Hepatocyte (in vitro differentiated cells): ENCODE measurements around the gene CXCL14. TPM values are rescaled to one million over a fixed set of nuclear protein-coding genes. Genes with fewer than 3 reads are reported as not detected.

Experiments used
- DNase-seq: peaks from one replicate; pipeline ENCODE4 v3.0.0-alpha.2; 2016; ENCODE audit warnings: low spot score
- H2AFZ ChIP-seq: fragments of 200-600 bp; sonication (generic); 2 replicates; pipeline ENCODE4 v1.6.0; 2016; ENCODE audit warnings: antibody characterized with exemption, mild to moderate bottlenecking
- H3K27ac ChIP-seq: fragments of 200-600 bp; sonication (generic); 2 replicates; pipeline ENCODE4 v1.5.1; 2016; ENCODE audit warnings: mild to moderate bottlenecking
- H3K27me3 ChIP-seq: fragments of 200-600 bp; sonication (generic); 2 replicates; pipeline ENCODE4 v1.6.1; 2016
- H3K36me3 ChIP-seq: fragments of 200-600 bp; sonication (generic); replicated peaks from 2 replicates; pipeline ENCODE4 v1.5.1; 2016; ENCODE audit warnings: low read depth; ENCODE audit not compliant: insufficient read depth
- H3K4me1 ChIP-seq: fragments of 200-600 bp; sonication (generic); 2 replicates; pipeline ENCODE4 v1.5.1; 2016; ENCODE audit warnings: mild to moderate bottlenecking, moderate library complexity; ENCODE audit not compliant: insufficient read depth
- H3K4me2 ChIP-seq: fragments of 200-600 bp; sonication (generic); 2 replicates; pipeline ENCODE4 v1.6.0; 2016
- H3K4me3 ChIP-seq: fragments of 200-600 bp; sonication (generic); 2 replicates; pipeline ENCODE4 v1.5.1; 2016; ENCODE audit warnings: mild to moderate bottlenecking
- H3K79me2 ChIP-seq: fragments of 200-600 bp; sonication (generic); 2 replicates; pipeline ENCODE4 v1.6.0; 2017; ENCODE audit warnings: mild to moderate bottlenecking
- H3K9me2 ChIP-seq: fragments of 200-600 bp; sonication (generic); replicated peaks from 2 replicates; pipeline ENCODE4 v1.6.0; 2017; ENCODE audit warnings: mild to moderate bottlenecking; ENCODE audit not compliant: insufficient read depth
- H3K9me3 ChIP-seq: fragments of 200-600 bp; sonication (generic); 2 replicates; pipeline ENCODE4 v1.5.1; 2016; ENCODE audit warnings: low read depth, mild to moderate bottlenecking
- H4K20me1 ChIP-seq: fragments of 200-600 bp; sonication (generic); 2 replicates; pipeline ENCODE4 v1.6.0; 2016; ENCODE audit warnings: mild to moderate bottlenecking; ENCODE audit not compliant: insufficient read depth, poor library complexity, severe bottlenecking
- EZH2 ChIP-seq: fragments of 200-600 bp; sonication (generic); IDR thresholded peaks from 2 replicates; pipeline ENCODE4 v1.6.1; 2016; ENCODE audit warnings: antibody characterized with exemption, mild to moderate bottlenecking, borderline replicate concordance
- EZH2phosphoT487 ChIP-seq: fragments of 200-600 bp; sonication (generic); IDR thresholded peaks from one replicate; pipeline ENCODE4 v1.6.1; 2018; ENCODE audit warnings: antibody characterized with exemption, mild to moderate bottlenecking, low read depth, moderate library complexity; ENCODE audit not compliant: unreplicated experiment, severe bottlenecking
- WGBS: methylation state at CpG from one replicate; pipeline ENCODE4 v1.1.6; 2016; ENCODE audit warnings: low lambda C conversion rate; ENCODE audit errors: missing lambda C conversion rate; 5-methylcytosine and 5-hydroxymethylcytosine counted together
- polyA plus RNA-seq: library from polyadenylated mRNA; unstranded; fragments of >200 nt; fragmentation: Nextera tagmentation; extraction: Ambion mirVana; gene quantifications from 2 replicates; pipeline ENCODE4 v1.2.1, GENCODE V29; 2016
- total RNA-seq: library from RNA; depleted of rRNA; stranded (reverse); fragments of >200 nt; gene quantifications from 2 replicates; pipeline ENCODE4 v1.2.3, GENCODE V29; 2014
- TF ChIP-seq, protein P1 (sequence below): fragments of 200-600 bp; sonication (generic); IDR thresholded peaks from 2 replicates; pipeline ENCODE4 v1.5.1; 2016; ENCODE audit warnings: antibody characterized with exemption, mild to moderate bottlenecking; ENCODE audit not compliant: poor library complexity

CXCL14 gene
- total and polyA plus RNA-seq, 2 experiments from 2014 or later = 52.5 to 88.8 TPM

DNA sequence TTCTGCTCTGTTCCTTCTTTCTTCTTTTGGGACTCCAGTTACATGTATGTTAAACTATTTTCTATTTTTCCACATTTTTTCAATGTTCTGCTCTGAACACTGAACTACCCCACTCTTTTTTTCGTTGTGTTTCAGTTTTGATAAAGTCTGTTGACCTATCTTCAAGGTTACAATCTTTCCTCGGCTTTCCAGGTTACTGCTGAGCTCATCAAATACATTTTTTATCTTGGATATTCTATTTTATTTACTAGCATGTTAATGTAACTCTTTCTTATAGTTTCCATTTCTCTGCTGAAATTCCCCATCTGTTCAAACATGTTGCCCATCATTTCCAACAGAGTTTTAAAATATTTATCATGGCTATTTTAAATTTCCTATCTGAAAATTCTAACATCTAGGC is 56.8 kb downstream of the CXCL14 start:
- Histone ChIP-seq H4K20me1 (no peaks in the 10 kb centered on the region), H3K27ac (no peak overlapping the region), H3K36me3 (no peaks in the 10 kb centered on the region), H2AFZ (no peak overlapping the region), H3K4me2 (no peak overlapping the region), H3K4me1 (no peaks in the 10 kb centered on the region), H3K4me3 (no peak overlapping the region), H3K79me2 (no peaks in the 10 kb centered on the region), H3K9me2 (no peaks in the 10 kb centered on the region), H3K27me3 (peaks cover 52% of the 10 kb centered on the region), H3K9me3 (no peaks in the 10 kb centered on the region)
- DNase-seq = no peak
- no peak for TF ChIP-seq EZH2
- TF ChIP-seq, protein P1, sequence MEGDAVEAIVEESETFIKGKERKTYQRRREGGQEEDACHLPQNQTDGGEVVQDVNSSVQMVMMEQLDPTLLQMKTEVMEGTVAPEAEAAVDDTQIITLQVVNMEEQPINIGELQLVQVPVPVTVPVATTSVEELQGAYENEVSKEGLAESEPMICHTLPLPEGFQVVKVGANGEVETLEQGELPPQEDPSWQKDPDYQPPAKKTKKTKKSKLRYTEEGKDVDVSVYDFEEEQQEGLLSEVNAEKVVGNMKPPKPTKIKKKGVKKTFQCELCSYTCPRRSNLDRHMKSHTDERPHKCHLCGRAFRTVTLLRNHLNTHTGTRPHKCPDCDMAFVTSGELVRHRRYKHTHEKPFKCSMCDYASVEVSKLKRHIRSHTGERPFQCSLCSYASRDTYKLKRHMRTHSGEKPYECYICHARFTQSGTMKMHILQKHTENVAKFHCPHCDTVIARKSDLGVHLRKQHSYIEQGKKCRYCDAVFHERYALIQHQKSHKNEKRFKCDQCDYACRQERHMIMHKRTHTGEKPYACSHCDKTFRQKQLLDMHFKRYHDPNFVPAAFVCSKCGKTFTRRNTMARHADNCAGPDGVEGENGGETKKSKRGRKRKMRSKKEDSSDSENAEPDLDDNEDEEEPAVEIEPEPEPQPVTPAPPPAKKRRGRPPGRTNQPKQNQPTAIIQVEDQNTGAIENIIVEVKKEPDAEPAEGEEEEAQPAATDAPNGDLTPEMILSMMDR = no peak
- no peak for TF ChIP-seq EZH2phosphoT487
- WGBS = 59% methylated on average over 2 of the region's 2 CpGs

Other genes starting within 250 kb of the CXCL14 start
- 304 and 311 TPM in 2 replicates for gene MACROH2A1, start 179.8 kb downstream of the CXCL14 start, total RNA-seq
- gene MACROH2A1, start 179.8 kb downstream of the CXCL14 start, polyA plus RNA-seq = 180 and 198 TPM in 2 replicates
- not detected in 2 replicates for gene DCANP1, start 131.6 kb downstream of the CXCL14 start, total RNA-seq
- not detected in 2 replicates for gene DCANP1, start 131.6 kb downstream of the CXCL14 start, polyA plus RNA-seq
- gene TIFAB, start 126.6 kb downstream of the CXCL14 start, total RNA-seq = not detected in 2 replicates
- gene TIFAB, start 126.6 kb downstream of the CXCL14 start, polyA plus RNA-seq = not detected in 2 replicates
- not detected in 2 replicates for gene NEUROG1, start 43.0 kb downstream of the CXCL14 start, total RNA-seq
- gene NEUROG1, start 43.0 kb downstream of the CXCL14 start, polyA plus RNA-seq = not detected in 2 replicates